NCI-H1092 treated with DMSO at 0.1 percent for 48 hours (cell line): ENCODE measurements around the gene PFKFB2.

Experiments used
- DNase-seq: peaks from one replicate; lab custom pipeline; 2025; lab: John Stamatoyannopoulos, UW

Gene PFKFB2

GRCh38 chr1:207021876-207022596 lies 31.0 kb upstream of the PFKFB2 start:
- no peak for DNase-seq

DNA sequence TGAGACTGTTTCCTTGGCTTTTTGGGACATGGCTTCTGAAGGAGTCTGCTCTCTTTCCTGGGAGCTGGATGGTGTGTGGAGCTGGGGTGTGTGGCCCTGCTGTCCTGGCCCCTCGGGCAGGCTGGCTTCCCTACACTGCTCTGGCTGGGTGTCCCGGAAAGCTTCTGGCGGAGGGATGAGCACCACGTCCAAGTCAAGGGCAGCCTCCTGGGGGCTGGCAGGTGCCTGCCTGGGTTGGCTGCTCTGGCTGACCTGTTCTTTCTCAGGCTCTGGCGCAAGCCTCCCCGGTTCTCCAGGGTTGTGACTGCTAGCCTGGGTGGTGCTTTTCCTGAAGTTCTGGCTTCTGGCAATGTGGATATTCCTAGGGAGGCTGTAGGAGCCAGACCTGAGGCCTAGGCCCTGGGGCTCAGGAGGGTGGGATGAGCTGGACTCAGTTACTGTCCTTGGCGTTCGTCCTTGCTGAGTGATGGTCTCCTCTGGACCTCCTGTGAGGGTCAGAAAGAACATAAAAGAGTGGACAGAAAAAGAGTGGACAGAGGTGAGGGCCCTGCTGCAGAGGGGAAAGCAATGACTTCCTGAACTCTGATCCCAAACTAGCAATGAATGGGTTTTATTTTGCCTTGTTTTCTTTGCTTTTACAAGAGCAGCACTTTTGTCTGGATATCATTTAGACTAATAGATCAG lies 29.9 kb upstream of the PFKFB2 start:
- DNase-seq: no peak

- no peak for DNase-seq
Observed at GRCh38 chr1:207024202-207025145, 28.6 kb upstream of the PFKFB2 start.

GRCh38 chr1:207025146-207025880 lies 27.8 kb upstream of the PFKFB2 start:
- DNase-seq: no peak

GRCh38 chr1:207026104-207026534 lies 27.0 kb upstream of the PFKFB2 start:
- no peak for DNase-seq

DNA sequence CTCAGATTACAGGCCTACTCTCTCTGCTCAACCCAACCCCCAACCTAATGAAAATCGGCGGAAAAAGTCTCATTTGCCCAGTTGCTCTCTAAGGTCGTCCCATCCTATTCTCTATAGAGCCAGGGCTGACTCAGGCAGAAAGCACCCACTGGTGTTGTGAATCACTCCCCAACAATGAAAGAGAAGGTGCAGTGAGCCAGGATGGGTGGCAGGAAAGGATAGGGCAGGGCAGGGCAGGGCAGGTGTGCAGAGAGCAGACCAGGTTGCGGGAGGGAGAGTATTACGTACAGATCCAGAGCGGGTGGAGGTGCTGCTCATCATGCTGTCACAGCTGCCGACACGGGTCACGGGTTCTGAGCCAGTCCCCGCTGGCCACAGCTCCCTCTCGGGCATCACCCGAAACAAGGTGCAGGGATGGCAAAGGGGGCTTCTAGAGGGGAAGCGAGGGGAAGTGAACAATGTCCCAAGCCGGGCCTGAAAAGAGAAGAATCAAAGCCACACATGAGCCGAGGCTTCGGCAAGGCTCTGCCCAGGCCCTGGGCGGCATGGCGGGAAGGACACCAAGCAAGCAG lies 25.8 kb upstream of the PFKFB2 start:
- DNase-seq: no peak

DNA sequence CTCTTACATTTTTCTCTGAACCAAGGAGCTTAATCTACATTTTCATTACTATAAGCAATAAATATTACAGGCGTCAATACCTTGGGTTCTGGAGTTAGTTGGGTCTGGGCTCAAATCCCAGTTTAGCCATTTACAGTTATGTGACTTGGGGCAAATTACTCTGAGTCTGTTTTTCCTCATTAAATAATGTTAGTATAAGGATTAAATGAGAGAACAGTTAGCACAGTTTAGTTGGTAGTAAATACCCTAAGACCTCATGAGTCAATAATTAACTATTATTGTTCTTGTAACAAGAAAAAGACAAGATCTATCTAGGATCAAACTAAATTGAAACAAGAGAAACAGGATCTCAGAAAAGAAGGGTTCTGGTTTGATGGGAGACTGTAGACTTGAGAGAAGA lies 25.2 kb upstream of the PFKFB2 start:
- DNase-seq: no peak

- no peak for DNase-seq
Observed at GRCh38 chr1:207028884-207029650, 24.0 kb upstream of the PFKFB2 start.

GRCh38 chr1:207029701-207030521 lies 23.2 kb upstream of the PFKFB2 start:
- no peak for DNase-seq

DNA sequence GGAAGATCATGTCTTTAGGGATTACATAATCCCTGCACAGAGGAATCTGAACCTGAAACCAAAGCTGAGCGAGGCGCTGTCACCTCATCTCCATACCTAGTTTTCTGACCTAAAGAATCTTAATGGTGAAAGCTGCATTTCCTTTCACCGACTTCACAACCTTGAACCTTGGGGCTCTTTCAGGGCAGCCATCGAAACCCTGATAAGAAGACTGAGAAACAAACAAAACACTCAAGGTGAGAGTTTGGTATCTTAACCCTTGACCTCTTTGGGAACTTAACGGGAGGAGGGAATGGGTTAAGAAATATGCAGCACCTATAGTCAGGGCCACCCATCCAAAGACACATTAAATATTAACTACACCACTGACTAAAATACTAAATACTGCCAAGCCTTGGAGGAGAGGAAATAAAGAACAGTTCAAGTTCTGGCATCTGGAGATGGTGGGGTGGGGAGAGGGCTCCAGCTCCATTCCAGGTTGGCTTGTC lies 22.5 kb upstream of the PFKFB2 start:
- no peak for DNase-seq

- no peak for DNase-seq
Observed at GRCh38 chr1:207031016-207031415, 22.1 kb upstream of the PFKFB2 start.

DNA sequence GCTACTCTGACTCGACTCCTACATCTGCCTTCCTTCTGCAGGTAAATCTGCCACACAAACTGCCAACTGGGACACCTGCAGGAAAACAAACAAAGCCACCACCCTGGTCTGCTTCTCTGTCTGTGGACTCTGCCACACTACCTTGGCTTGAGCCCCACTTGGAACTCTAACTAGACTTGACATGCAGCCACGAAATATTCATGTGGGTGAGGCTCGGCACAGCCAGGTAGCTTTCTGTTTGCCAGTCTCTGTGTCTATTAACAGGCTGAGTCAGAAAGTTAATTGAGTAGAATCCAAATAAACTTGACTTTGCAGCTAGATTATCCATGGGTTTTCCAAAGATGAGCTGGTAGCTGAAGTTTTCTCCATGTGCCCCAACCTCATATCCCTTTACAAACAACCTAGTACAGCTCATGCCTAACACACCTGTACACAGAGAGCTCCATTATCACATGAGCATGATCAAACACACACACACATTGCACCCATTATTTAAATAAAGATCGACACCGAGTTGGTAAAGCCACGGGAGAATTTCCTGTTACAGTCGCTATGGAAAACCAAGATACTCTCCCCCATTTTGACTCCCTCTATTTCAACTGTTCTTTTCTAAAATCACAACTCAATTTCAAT lies 21.3 kb upstream of the PFKFB2 start:
- DNase-seq: peak; percentile 6

GRCh38 chr1:207032528-207033017 lies 20.5 kb upstream of the PFKFB2 start, which contains the start of gene C1orf116:
Gene C1orf116, minus strand, starts transcription at chr1:207032756. Its CDS starts 5,158 bp downstream, at chr1:207027598.
- no peak for DNase-seq

- no peak for DNase-seq
Observed at GRCh38 chr1:207033302-207033701, 19.8 kb upstream of the PFKFB2 start.

GRCh38 chr1:207034208-207034607 lies 18.9 kb upstream of the PFKFB2 start:
- no peak for DNase-seq

- no peak for DNase-seq
Observed at GRCh38 chr1:207034998-207035397, 18.1 kb upstream of the PFKFB2 start.

- no peak for DNase-seq
Observed at GRCh38 chr1:207035877-207036551, 17.1 kb upstream of the PFKFB2 start.

- no peak for DNase-seq
Observed at GRCh38 chr1:207036865-207037264, 16.2 kb upstream of the PFKFB2 start.
